Right lobe of liver (tissue), 6 donors: ENCODE data around the gene HINT2. TPM values are rescaled to one million over a fixed set of nuclear protein-coding genes. Genes with fewer than 3 reads are reported as not detected.

Experiments
- ATAC-seq, 4 donors: fragments of 200-7000 bp; cut with Tn5 transposase; one replicate each; pipeline ENCODE4 v1.9.1; 2020; ENCODE audit warnings: mild to moderate bottlenecking in 4 of 4, moderate library complexity in 4 of 4
- DNase-seq, 3 donors: peaks; one replicate each; pipeline ENCODE4 v3.0.0-alpha.2; 2020
- H3K27ac ChIP-seq, 3 donors: fragments of 200-600 bp; one replicate each; pipeline ENCODE4 v1.8.0; 2022
- H3K27me3 ChIP-seq, 2 donors: fragments of 200-600 bp; one replicate each; pipeline ENCODE4 v1.8.0; 2022
- H3K36me3 ChIP-seq, 4 donors: fragments of 200-600 bp; sonication (generic) in 1 of 4; one replicate each; pipeline versions ENCODE4 v1.5.1 to v1.8.0; 2017 to 2022; ENCODE audit warnings: control low read depth in 1 of 4
- H3K4me1 ChIP-seq, 4 donors: fragments of 200-600 bp; sonication (generic) in 1 of 4; one replicate each; pipeline versions ENCODE4 v1.5.1 to v1.8.0; 2017 to 2022; ENCODE audit warnings: control low read depth in 1 of 4
- H3K4me3 ChIP-seq, 3 donors: fragments of 200-600 bp; one replicate each; pipeline ENCODE4 v1.8.0; 2022
- H3K9me3 ChIP-seq, 4 donors: fragments of 200-600 bp; sonication (generic) in 1 of 4; one replicate each; pipeline versions ENCODE4 v1.5.1 to v1.8.0; 2017 to 2022; ENCODE audit warnings: control low read depth in 1 of 4
- POLR2A ChIP-seq: fragments of 450-650 bp; IDR thresholded peaks from one replicate; pipeline ENCODE4 v1.6.1; 2017; ENCODE audit warnings: antibody characterized with exemption, mild to moderate bottlenecking
- WGBS: methylation state at CpG from one replicate; pipeline ENCODE4 v1.1.6; 2018; ENCODE audit warnings: low coverage, low lambda C conversion rate; ENCODE audit not compliant: insufficient coverage; ENCODE audit errors: missing lambda C conversion rate; 5-methylcytosine and 5-hydroxymethylcytosine counted together
- intact Hi-C, 2 donors: fragments of 100-400 bp; cut with DNase I; formaldehyde crosslinking; loops; one replicate each; pipeline versions ENCODE4 v1.11.2 to v1.14.1; 2022
- total RNA-seq, 6 experiments: library from RNA; depleted of rRNA in 2 of 6; stranded (reverse); fragments of >200 nt in 2 of 6; fragmentation: NEBNext Ultra II Directional in 3 of 6; extraction: Animal tissue kit (Norgen Biotek cat#: 25700) in 3 of 6; gene quantifications; one replicate each; pipeline versions ENCODE4 v1.1.0 to v1.2.4, GENCODE V29; 2016 to 2023
- TF ChIP-seq, protein P1 (sequence below), 4 donors: fragments of 200-600 bp in 3 of 4; fragments of 450-650 bp in 1 of 4; IDR thresholded peaks; one replicate each; pipeline versions ENCODE4 v1.5.1 to v1.8.0; 2016 to 2022; ENCODE audit warnings: antibody characterized with exemption in 4 of 4, mild to moderate bottlenecking in 2 of 4
- donor health status: DM: no; HTN: yes; CAD: no.
- donor health status: DM: no; HTN: no; CAD: no.
- donor health status: DM: no; HTN: no; CAD: no.
- donor health status: DM: no; HTN: yes; CAD: no.
- donor health status: DM: no; HTN: yes; CAD: no.

Gene HINT2
- total RNA-seq, 6 experiments from 2014 or later: 46.0 to 86.3 (median 67.1) TPM

DNA sequence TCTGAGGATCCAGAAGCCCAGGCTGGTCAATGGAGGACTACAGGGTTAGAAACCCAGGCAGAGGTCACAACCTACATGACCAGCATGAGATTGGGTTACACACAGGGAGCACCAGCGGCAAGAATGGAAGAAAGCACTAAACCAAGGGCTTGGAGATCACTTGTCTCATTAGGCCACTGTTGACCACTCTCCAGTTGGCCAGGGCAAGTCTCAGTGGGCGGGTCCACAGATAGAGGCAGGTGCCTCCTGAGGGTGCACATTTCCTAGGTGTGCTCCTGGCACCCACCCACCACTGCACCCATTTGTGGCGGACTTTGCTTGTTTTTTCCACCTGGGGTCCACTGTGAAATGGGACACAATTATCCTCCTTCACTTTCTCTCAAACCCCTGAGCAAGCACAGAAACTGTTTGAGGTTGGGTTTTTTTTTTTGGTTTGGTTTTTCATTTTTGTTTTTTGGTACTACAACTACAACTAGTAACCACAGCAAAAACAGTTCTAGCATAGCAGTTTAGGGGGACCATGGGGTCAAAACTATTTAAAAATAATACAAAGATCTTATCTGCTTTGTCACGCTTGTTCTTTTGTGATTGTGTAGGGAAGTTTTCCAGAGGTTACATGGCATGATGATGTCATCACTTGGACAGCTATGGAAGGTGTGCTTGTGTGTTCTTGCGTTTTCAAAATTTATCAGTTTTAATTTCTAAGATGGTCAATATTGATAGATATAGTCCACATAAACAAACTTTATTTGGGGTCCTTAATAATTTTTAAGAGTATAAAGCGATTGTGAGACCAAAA is 17.3 kb downstream of the HINT2 start:
- intact Hi-C loops: loop anchor here in 1 of 2 donors (10.0 kb wide), 1 partner anchor 87 kb away; no protein-coding TSS in a partner anchor
- peaks cover 0 to 19% (median 2%) of the 10 kb centered on the region in 4 donors for H3K4me1 ChIP-seq

DNA sequence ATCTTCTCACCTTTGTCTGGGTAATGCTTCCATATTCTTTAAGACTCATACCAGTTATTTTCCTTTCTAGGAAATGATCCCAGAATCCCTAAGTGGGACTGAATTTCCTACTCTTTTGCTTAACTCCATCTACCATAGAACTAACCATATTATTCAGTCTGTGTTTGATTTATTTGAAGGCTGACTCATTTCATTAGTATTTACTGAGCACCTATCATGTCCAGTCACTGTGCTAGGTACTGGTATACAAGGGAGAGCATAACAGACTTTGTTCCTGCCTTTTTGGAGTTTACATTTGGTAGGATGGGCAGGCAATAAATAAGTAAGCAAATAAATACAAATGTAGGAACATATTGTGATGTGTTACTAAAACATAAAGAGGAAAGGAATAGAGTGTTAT is 19.1 kb downstream of the HINT2 start:
- H3K9me3 ChIP-seq: no peaks in the 10 kb centered on the region
- TF ChIP-seq, protein P1, sequence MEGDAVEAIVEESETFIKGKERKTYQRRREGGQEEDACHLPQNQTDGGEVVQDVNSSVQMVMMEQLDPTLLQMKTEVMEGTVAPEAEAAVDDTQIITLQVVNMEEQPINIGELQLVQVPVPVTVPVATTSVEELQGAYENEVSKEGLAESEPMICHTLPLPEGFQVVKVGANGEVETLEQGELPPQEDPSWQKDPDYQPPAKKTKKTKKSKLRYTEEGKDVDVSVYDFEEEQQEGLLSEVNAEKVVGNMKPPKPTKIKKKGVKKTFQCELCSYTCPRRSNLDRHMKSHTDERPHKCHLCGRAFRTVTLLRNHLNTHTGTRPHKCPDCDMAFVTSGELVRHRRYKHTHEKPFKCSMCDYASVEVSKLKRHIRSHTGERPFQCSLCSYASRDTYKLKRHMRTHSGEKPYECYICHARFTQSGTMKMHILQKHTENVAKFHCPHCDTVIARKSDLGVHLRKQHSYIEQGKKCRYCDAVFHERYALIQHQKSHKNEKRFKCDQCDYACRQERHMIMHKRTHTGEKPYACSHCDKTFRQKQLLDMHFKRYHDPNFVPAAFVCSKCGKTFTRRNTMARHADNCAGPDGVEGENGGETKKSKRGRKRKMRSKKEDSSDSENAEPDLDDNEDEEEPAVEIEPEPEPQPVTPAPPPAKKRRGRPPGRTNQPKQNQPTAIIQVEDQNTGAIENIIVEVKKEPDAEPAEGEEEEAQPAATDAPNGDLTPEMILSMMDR (IDR thresholded peaks at IDR 0.05): no peak
- TF ChIP-seq POLR2A: no peak
- intact Hi-C loops: loop anchor here in 1 of 2 donors (10.0 kb wide), 1 partner anchor 89 kb away; no protein-coding TSS in a partner anchor
- peaks cover 0 to 2% (median 0%) of the 10 kb centered on the region in 4 donors for H3K36me3 ChIP-seq
- H3K4me1 ChIP-seq: peaks cover 0 to 16% (median 0%) of the 10 kb centered on the region in 4 donors
- no peaks in the 10 kb centered on the region for H3K27me3 ChIP-seq
- no peak overlapping the region for H3K4me3 ChIP-seq
- DNase-seq: no peak
- peak in 1 of 4 donors; percentile 47 for ATAC-seq
- H3K27ac ChIP-seq: no peak overlapping the region

More for the DNA sequence above, 17.3 kb downstream of the HINT2 start:
- no peaks in the 10 kb centered on the region for H3K27me3 ChIP-seq
- DNase-seq (peak in 1 of 3 donors; percentile 37), ATAC-seq (no peak)
- H3K36me3 ChIP-seq: peaks cover 0 to 4% (median 0%) of the 10 kb centered on the region in 4 donors
- H3K9me3 ChIP-seq: no peaks in the 10 kb centered on the region
- WGBS: 74% methylated on average over 3 of the region's 6 CpGs
- TF ChIP-seq, protein P1 (IDR thresholded peaks at IDR 0.05): no peak
- no peak for TF ChIP-seq POLR2A
- H3K27ac ChIP-seq: no peak overlapping the region
- H3K4me3 ChIP-seq: no peak overlapping the region

DNA sequence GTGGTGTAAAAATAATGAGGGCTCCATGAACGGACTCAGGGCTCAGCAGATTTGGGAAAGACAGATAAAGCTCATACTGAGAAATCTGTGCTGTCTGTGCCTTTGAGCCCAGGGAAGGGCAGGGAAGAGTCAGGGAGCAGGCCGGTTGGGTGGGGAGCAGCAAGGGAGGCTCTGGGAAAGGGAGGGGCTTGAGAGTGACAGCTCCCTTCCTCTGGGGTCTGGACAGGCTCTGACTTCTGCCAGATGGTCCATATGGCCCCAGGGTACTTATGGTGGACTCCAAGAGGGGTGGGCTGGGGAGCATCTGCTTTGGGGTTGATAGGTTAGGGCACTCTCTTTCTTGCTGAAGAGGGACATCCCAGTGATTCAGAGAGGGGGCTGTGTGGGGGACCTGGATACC is 21.4 kb downstream of the HINT2 start:
- WGBS: 63% methylated on average over 1 of the region's 2 CpGs
- intact Hi-C loops: loop anchor here in 1 of 2 donors (10.0 kb wide), 1 partner anchor 91 kb away; no protein-coding TSS in a partner anchor
- H3K27ac ChIP-seq: no peak overlapping the region
- H3K9me3 ChIP-seq: no peaks in the 10 kb centered on the region
- no peak for TF ChIP-seq POLR2A
- TF ChIP-seq, protein P1 (IDR thresholded peaks at IDR 0.05): no peak
- no peak overlapping the region for H3K4me3 ChIP-seq
- no peaks in the 10 kb centered on the region for H3K27me3 ChIP-seq
- H3K36me3 ChIP-seq: no peaks in the 10 kb centered on the region
- DNase-seq (no peak), ATAC-seq (no peak)
- peaks cover 0 to 17% (median 0%) of the 10 kb centered on the region in 4 donors for H3K4me1 ChIP-seq

DNA sequence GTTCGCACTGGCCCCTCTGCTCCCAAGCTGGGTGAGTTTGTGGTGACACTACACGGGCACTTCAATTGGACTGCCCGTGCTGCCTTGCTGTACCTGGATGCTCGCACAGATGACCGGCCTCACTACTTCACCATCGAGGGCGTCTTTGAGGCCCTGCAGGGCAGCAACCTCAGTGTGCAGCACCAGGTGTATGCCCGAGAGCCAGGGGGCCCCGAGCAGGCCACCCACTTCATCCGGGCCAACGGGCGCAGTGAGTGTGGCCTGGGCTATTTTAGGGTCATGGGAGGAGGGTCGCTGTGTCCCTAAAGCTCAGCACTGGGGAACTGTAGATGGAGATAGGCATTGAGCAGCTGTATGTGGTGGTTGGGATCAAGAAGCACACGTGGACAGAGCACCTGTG is 22.0 kb downstream of the HINT2 start:
- Histone ChIP-seq H3K9me3 (no peaks in the 10 kb centered on the region), H3K4me3 (peak overlapping the region in 2 of 3 donors; percentile 9 to 62), H3K27me3 (no peaks in the 10 kb centered on the region), H3K27ac (no peak overlapping the region), H3K4me1 (peaks cover 0 to 17% (median 0%) of the 10 kb centered on the region in 4 donors), H3K36me3 (no peaks in the 10 kb centered on the region)
- 78% methylated on average over 1 of the region's 14 CpGs for WGBS
- TF ChIP-seq, protein P1 (IDR thresholded peaks at IDR 0.05): no peak
- TF ChIP-seq POLR2A: no peak
- no peak for ATAC-seq
- DNase-seq: no peak
- intact Hi-C loops: loop anchor here in 1 of 2 donors (10.0 kb wide), 1 partner anchor 92 kb away; no protein-coding TSS in a partner anchor
